Neural crest cell (in vitro differentiated cells): Measurements from ENCODE around the gene CHST11. TPM values are rescaled to one million over a fixed set of nuclear protein-coding genes. Genes with fewer than 3 reads are reported as not detected.

ENCODE experiments used
- DNase-seq: peaks from one replicate; pipeline ENCODE4 v3.0.0; 2021; ENCODE audit warnings: low read depth, mixed read lengths, low spot score
- H3K27ac Mint-ChIP-seq: one replicate; pipeline ENCODE4 v1.8.0; 2021; ENCODE audit warnings: mild to moderate bottlenecking, mixed read lengths; ENCODE audit not compliant: unreplicated experiment
- H3K27me3 Mint-ChIP-seq: 2 replicates; pipeline ENCODE4 v1.8.0; 2021; ENCODE audit warnings: low read depth, mild to moderate bottlenecking, mixed read lengths
- H3K36me3 Mint-ChIP-seq: 2 replicates; pipeline ENCODE4 v1.8.0; 2021; ENCODE audit warnings: low read depth, mild to moderate bottlenecking, mixed read lengths
- H3K4me1 Mint-ChIP-seq: 2 replicates; pipeline ENCODE4 v1.8.0; 2021; ENCODE audit warnings: mixed read lengths
- H3K4me3 Mint-ChIP-seq: one replicate; pipeline ENCODE4 v1.8.0; 2021; ENCODE audit warnings: mild to moderate bottlenecking, mixed read lengths
- H3K9me3 Mint-ChIP-seq: 2 replicates; pipeline ENCODE4 v1.8.0; 2021; ENCODE audit warnings: mixed read lengths
- CTCF ChIP-seq: fragments of 200-600 bp; sonication (generic); conservative IDR thresholded peaks from 2 replicates; pipeline ENCODE4 v1.5.0; 2021; ENCODE audit warnings: antibody characterized with exemption, mild to moderate bottlenecking
- total RNA-seq: library from RNA; stranded (reverse); gene quantifications from 2 replicates; pipeline ENCODE4 v1.2.1, GENCODE V29; 2021

CHST11 gene
- total RNA-seq, 1 donor from 2014 or later = 10.0 TPM

- Mint-ChIP-seq H3K4me3 (no peak overlapping the region), H3K27me3 (peaks cover 13% of the 10 kb centered on the region), H3K27ac (no peak overlapping the region), H3K9me3 (peaks cover 3% of the 10 kb centered on the region), H3K4me1 (peaks cover 4% of the 10 kb centered on the region), H3K36me3 (peaks cover 10% of the 10 kb centered on the region)
- DNase-seq = no peak
- TF ChIP-seq CTCF = no peak
These were observed 23.3 kb downstream of the CHST11 start for GRCh38 chr12:104480012-104480411.

- Mint-ChIP-seq H3K27me3 (peaks cover 12% of the 10 kb centered on the region), H3K27ac (no peak overlapping the region), H3K4me1 (peaks cover 2% of the 10 kb centered on the region), H3K36me3 (peaks cover 10% of the 10 kb centered on the region), H3K4me3 (no peak overlapping the region), H3K9me3 (peaks cover 3% of the 10 kb centered on the region)
- DNase-seq = no peak
- no peak for TF ChIP-seq CTCF
These were observed 24.2 kb downstream of the CHST11 start for GRCh38 chr12:104480826-104481440.

- no peak for DNase-seq
- peaks cover 3% of the 10 kb centered on the region for H3K9me3 Mint-ChIP-seq
- no peak overlapping the region for H3K4me3 Mint-ChIP-seq
- H3K27me3 Mint-ChIP-seq = peaks cover 12% of the 10 kb centered on the region
- H3K36me3 Mint-ChIP-seq = peaks cover 10% of the 10 kb centered on the region
- H3K4me1 Mint-ChIP-seq = peaks cover 4% of the 10 kb centered on the region
- H3K27ac Mint-ChIP-seq = no peak overlapping the region
- TF ChIP-seq CTCF = no peak
These were observed 25.4 kb downstream of the CHST11 start for GRCh38 chr12:104482113-104482512.

- Mint-ChIP-seq H3K36me3 (peaks cover 10% of the 10 kb centered on the region), H3K27ac (no peak overlapping the region), H3K4me3 (no peak overlapping the region), H3K9me3 (peaks cover 3% of the 10 kb centered on the region), H3K4me1 (peaks cover 4% of the 10 kb centered on the region), H3K27me3 (peaks cover 8% of the 10 kb centered on the region)
- TF ChIP-seq CTCF = no peak
- no peak for DNase-seq
These were observed 26.0 kb downstream of the CHST11 start for GRCh38 chr12:104482748-104483147.

- Mint-ChIP-seq H3K36me3 (peaks cover 10% of the 10 kb centered on the region), H3K9me3 (peaks cover 3% of the 10 kb centered on the region), H3K4me3 (no peak overlapping the region), H3K27ac (no peak overlapping the region), H3K27me3 (peaks cover 3% of the 10 kb centered on the region), H3K4me1 (peaks cover 8% of the 10 kb centered on the region)
- no peak for TF ChIP-seq CTCF
- DNase-seq = no peak
These were observed 27.3 kb downstream of the CHST11 start for GRCh38 chr12:104484079-104484478.
